ENCODE data around the gene SH2D3C. TPM values are rescaled to one million over a fixed set of nuclear protein-coding genes. Genes with fewer than 3 reads are reported as not detected.

Gene SH2D3C
- total and polyA plus RNA-seq, 9 of the 15 experiments (the other 6 are each of a cell fraction or from before 2014, with no cell fraction given): 0.03 to 1.2 (median 0.22) TPM; not detected in 1

- Histone ChIP-seq H3K27ac (ENCODE audit: extremely low read depth, low read depth, low read length) (no peak overlapping the region), H3K4me1 (replicated peaks in 1 of 2; ENCODE audit: control insufficient read depth in 2 of 2, insufficient read depth in 2 of 2, low read length in 2 of 2) (peaks cover 0 to 34% of the 10 kb centered on the region in 2 experiments; a peak in 4 of 5 replicates), H3K4me3 (no peak overlapping the region), H3K27me3 (ENCODE audit: control insufficient read depth in 2 of 2, insufficient read depth in 2 of 2, low read length in 2 of 2) (no peaks in the 10 kb centered on the region; a peak in 1 of 5 replicates), H3K4me2 (ENCODE audit: insufficient read depth, low read length) (no peak overlapping the region), H3K9me3 (replicated peaks; ENCODE audit: control insufficient read depth, insufficient read depth, low read depth, low read length) (no peaks in the 10 kb centered on the region), H4K20me1 (replicated peaks; ENCODE audit: control insufficient read depth, insufficient read depth, low read length) (no peaks in the 10 kb centered on the region), H3K36me3 (ENCODE audit: control insufficient read depth, insufficient read depth, low read length) (no peaks in the 10 kb centered on the region), H3K9me1 (ENCODE audit: control insufficient read depth, insufficient read depth, low read length) (peaks cover 4% of the 10 kb centered on the region), H2AFZ (ENCODE audit: low read depth, low read length) (no peak overlapping the region), H3K9ac (ENCODE audit: insufficient read depth in 1 of 2, low read depth in 2 of 2, low read length in 2 of 2) (0 out of 4 replicates have a peak overlapping the region, but pooled peaks of 1 of the 2 experiments have one; percentile 13), H3K79me2 (ENCODE audit: control insufficient read depth, insufficient read depth, low read length) (no peaks in the 10 kb centered on the region)
- in situ Hi-C loops (cut with MboI) (no loop called here), intact Hi-C loops (cut with micrococcal nuclease) (no loop called here)
- BruUV-seq (replicated peaks): no TSS peak
- FAIRE-seq: no peak
- ATAC-seq: no peak
- DNase-seq (ENCODE audit: extremely low read depth in 1 of 4, low spot score in 3 of 4): no peak
- ChIA-PET CTCF (ENCODE audit: low intra/inter-chr PET ratio) (no interaction called here), POLR2A (interaction anchor here (1.1 to 1.7 kb wide), 2 partner anchors 16 to 23 kb away, joined by 3 to 5 read pairs; no protein-coding TSS in a partner anchor)
- TF ChIP-seq THRA (IDR thresholded peaks at IDR 0.05) (no peak), E4F1 (CRISPR knock-in tag; IDR thresholded peaks at IDR 0.05; ENCODE audit: borderline replicate concordance) (no peak), MCM5 (IDR thresholded peaks at IDR 0.05; ENCODE audit: low read depth) (no peak), VEZF1 (CRISPR knock-in tag; IDR thresholded peaks at IDR 0.05) (0 out of 2 replicates have a peak, but pooled peaks have one; percentile 15), ADNP (tag; IDR thresholded peaks at IDR 0.05) (no peak), ZNF263 (CRISPR knock-in tag; IDR thresholded peaks at IDR 0.05; ENCODE audit: borderline replicate concordance) (peak; percentile 88), HDAC1 (IDR thresholded peaks at IDR 0.05) (no peak), SUPT5H (IDR thresholded peaks at IDR 0.05) (no peak), PRPF4 (IDR thresholded peaks at IDR 0.05; ENCODE audit: insufficient read depth, low read depth, low read length, poor library complexity, severe bottlenecking) (no peak), KLF1 (tag; IDR thresholded peaks at IDR 0.05) (no peak), ZNF780A (CRISPR knock-in tag; IDR thresholded peaks at IDR 0.05) (no peak), DMBX1 (CRISPR knock-in tag; IDR thresholded peaks at IDR 0.05; ENCODE audit: borderline replicate concordance) (no peak), NCOA4 (IDR thresholded peaks at IDR 0.05; ENCODE audit: partially characterized antibody) (no peak), SAP30 (IDR thresholded peaks at IDR 0.05; ENCODE audit: borderline replicate concordance, insufficient read depth, low read depth, low read length, poor library complexity, severe bottlenecking) (no peak)
Observed at GRCh38 chr9:127720865-127721227, 57.6 kb downstream of the SH2D3C start.

Measured in K562 (cell line).